A673 (cell line): Measurements from ENCODE around the gene EPHB6.

Experiments
- EZH2 ChIP-seq: fragments of 200-600 bp; sonication (generic); IDR thresholded peaks from 2 replicates; pipeline ENCODE4 v1.6.1; 2017; ENCODE audit warnings: borderline replicate concordance, low read depth, mild to moderate bottlenecking, mixed read lengths, antibody characterized with exemption, low read length; ENCODE audit not compliant: poor library complexity, severe bottlenecking
- TF ChIP-seq, protein P1 (sequence below): fragments of 300-800, 200-600 bp; sonication (generic); conservative IDR thresholded peaks from 2 replicates; pipeline ENCODE4 v1.5.1; 2017; ENCODE audit warnings: low read depth, mild to moderate bottlenecking, antibody characterized with exemption, low read length, moderate library complexity, mixed read lengths

DNA sequence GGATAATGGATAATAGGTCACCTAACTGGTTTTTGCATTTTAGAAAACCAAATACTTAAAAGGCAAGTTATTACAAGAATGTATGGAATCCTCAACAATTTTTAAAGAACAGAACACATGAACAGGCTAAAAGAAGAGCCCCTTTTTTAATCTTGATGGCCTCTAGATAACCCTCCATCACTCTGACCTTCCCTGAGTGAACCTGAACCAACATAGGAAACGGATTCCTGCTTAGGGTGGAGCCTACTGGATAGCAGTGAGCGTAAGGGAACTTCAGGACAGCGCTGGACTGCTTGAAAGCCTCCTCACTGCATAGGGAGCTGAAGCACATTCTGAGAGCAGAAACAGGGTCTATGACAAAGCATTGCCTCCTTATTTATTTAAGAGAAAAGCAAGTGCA, 58.2 kb downstream of the EPHB6 start:
- TF ChIP-seq, protein P1, sequence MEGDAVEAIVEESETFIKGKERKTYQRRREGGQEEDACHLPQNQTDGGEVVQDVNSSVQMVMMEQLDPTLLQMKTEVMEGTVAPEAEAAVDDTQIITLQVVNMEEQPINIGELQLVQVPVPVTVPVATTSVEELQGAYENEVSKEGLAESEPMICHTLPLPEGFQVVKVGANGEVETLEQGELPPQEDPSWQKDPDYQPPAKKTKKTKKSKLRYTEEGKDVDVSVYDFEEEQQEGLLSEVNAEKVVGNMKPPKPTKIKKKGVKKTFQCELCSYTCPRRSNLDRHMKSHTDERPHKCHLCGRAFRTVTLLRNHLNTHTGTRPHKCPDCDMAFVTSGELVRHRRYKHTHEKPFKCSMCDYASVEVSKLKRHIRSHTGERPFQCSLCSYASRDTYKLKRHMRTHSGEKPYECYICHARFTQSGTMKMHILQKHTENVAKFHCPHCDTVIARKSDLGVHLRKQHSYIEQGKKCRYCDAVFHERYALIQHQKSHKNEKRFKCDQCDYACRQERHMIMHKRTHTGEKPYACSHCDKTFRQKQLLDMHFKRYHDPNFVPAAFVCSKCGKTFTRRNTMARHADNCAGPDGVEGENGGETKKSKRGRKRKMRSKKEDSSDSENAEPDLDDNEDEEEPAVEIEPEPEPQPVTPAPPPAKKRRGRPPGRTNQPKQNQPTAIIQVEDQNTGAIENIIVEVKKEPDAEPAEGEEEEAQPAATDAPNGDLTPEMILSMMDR = no peak
- TF ChIP-seq EZH2 = no peak
